OCI-LY1 (cell line): ENCODE measurements around the gene MATN3.

ENCODE experiments used
- EZH2 ChIP-seq: fragments of 200-600 bp; sonication (generic), shearing (Covaris generic); IDR thresholded peaks from 2 replicates; pipeline ENCODE4 v1.8.0; 2017; ENCODE audit warnings: borderline replicate concordance, mixed run types, mild to moderate bottlenecking, antibody characterized with exemption, low read length, moderate library complexity, mixed read lengths
- TF ChIP-seq, protein P1 (sequence below): fragments of 200-600 bp; sonication (generic), shearing (Covaris generic); IDR thresholded peaks from 2 replicates; pipeline ENCODE4 v1.5.1; 2017; ENCODE audit warnings: mild to moderate bottlenecking, antibody characterized with exemption, low read length, moderate library complexity, mixed read lengths

GRCh38 chr2:20050104-20050645 lies 37.7 kb upstream of the MATN3 start:
- TF ChIP-seq, protein P1, sequence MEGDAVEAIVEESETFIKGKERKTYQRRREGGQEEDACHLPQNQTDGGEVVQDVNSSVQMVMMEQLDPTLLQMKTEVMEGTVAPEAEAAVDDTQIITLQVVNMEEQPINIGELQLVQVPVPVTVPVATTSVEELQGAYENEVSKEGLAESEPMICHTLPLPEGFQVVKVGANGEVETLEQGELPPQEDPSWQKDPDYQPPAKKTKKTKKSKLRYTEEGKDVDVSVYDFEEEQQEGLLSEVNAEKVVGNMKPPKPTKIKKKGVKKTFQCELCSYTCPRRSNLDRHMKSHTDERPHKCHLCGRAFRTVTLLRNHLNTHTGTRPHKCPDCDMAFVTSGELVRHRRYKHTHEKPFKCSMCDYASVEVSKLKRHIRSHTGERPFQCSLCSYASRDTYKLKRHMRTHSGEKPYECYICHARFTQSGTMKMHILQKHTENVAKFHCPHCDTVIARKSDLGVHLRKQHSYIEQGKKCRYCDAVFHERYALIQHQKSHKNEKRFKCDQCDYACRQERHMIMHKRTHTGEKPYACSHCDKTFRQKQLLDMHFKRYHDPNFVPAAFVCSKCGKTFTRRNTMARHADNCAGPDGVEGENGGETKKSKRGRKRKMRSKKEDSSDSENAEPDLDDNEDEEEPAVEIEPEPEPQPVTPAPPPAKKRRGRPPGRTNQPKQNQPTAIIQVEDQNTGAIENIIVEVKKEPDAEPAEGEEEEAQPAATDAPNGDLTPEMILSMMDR, result no peak
- TF ChIP-seq EZH2, result no peak
